GM18526 (cell line): ENCODE data around the gene DCC.

Experiments
- POLR2A ChIP-seq: IDR thresholded peaks from 3 replicates; pipeline ENCODE4 v1.6.1; 2011; ENCODE audit not compliant: insufficient read length; ENCODE audit errors: extremely low read depth

DCC gene

DNA sequence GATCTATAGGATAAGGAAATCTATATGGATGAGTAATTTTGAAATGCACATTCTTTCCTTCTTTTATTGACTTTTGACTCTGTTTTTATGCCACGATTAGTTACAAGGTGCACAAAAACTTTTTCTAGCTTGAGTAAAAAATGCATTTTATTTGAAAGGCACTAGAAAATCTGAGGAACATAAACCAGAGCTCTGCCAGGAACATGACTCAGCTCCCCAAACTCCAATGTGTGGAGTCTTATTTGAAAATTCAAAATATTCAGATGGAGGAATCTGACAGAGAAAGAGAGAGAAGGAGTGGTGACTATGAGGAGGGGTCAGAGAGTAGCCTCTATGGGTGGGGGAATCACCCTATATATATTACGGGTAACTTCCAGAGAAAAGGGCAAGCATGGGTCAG, 231.0 kb downstream of the DCC start:
- TF ChIP-seq POLR2A: no peak

DNA sequence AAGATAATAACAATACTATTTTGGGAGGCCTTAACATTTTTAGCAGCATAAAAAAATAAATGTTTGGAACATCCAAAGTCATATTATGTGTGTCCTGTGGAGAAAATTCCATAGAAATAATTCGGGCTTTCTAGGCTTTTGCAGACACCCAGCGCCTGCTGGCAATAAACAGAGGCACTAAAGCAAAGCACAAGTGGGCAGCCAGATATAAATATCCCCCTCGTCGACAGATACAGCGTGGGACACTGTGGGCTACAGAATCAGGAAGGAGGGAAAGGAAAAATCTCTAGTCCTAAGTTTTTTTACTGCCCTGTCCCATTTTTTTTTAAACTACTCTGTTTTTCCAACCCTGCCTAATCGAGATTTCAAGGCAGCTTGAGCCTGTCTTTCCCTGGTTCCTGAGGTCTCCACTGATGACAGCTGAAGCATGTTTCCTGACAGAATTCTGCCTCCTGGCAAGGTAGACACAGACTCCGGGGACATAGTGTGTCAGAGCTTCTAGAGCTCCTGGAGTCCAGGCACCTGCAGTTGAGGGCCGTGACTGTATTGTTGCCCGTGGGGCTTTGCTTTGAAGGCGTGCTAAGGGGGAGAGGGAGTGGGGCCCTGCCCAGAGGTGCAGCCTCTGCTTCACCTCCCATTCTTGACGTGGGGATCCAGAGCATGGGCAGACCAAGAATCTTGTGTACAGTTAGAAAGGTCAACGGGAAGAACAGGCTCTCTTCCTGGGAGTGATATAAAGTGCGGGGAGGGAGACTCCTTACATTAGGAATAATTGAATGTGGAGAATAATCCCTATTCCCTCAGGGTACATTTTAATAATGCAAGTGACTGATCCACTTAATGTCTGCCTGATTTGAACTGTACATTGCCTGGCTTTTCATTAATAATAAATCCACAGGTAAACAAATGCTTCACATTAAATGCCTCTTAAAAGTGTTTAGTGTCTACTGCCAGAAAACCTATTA, 232.3 kb downstream of the DCC start:
- no peak for TF ChIP-seq POLR2A

DNA sequence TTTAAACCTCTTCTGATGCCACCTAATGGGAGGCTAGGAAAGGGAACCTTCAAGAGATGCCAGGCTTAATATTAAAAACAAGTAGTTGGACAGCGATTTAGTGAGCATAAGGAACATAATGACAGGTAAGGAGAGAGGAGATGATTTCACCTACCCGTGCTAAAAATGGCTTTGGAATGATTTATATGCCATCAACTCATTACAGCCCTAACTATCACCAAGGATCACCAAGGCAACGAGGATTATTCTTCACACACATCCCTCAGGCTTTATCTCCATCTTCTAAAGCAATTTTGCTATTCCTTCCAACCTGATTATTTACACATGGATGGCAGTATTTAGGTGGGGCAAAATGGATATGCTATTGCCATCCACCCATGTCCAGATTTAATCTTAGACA, 237.8 kb downstream of the DCC start:
- TF ChIP-seq POLR2A: no peak

DNA sequence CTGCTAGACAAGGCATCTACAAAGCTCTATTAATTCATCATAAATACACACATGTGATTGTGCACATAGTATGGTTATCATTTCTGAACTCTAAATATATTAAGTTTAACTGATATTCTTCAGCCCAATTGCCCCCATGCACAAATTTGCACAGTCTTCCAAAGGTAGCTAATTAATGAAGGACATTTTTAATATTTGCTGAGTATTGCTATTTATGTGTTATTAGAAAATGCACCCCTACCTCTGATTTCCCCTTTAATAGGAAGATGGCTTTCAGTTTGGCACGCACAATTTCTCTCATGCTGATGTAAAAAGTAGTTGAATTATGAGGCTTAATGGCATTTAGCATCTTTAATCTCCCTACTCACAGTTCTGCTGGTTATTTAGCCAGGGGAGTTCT, 242.1 kb downstream of the DCC start:
- TF ChIP-seq POLR2A: no peak

DNA sequence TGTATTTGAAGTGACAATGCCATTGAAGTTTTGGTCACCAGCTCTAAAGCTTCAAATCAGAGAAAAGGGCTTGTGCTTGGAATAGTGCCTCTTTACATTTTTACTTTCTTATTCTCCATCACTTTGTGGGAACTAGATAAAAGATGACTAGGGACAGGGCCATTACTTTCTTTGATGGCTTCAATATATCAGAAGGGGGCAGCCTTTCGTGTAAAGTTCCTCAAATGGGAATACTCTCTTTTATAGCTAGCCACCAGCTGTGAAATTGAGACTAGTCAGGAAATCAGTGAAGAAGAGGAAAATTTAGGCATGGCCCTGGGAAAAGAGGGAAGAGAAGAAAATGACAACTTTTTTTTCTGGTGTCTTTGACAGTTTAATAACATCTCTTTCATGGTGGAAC, 242.5 kb downstream of the DCC start:
- no peak for TF ChIP-seq POLR2A

DNA sequence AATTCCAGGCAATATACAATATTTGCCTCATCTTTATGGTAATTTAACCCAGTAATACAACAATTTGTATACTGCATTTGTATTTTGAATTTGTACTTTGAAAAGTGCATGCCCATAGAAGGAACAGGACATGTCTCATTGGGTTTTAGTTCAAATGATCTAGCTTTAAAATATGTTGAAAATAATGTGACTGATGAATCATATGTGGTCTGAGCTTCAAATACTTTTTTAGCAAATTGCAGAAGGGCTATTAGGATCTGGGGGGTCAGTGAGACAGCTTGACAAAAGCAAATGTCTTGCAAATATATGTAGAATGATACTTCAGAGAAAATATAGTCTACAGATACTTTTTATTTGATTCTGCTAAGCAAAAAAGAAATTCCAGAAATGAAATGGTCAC, 248.9 kb downstream of the DCC start:
- TF ChIP-seq POLR2A: no peak

DNA sequence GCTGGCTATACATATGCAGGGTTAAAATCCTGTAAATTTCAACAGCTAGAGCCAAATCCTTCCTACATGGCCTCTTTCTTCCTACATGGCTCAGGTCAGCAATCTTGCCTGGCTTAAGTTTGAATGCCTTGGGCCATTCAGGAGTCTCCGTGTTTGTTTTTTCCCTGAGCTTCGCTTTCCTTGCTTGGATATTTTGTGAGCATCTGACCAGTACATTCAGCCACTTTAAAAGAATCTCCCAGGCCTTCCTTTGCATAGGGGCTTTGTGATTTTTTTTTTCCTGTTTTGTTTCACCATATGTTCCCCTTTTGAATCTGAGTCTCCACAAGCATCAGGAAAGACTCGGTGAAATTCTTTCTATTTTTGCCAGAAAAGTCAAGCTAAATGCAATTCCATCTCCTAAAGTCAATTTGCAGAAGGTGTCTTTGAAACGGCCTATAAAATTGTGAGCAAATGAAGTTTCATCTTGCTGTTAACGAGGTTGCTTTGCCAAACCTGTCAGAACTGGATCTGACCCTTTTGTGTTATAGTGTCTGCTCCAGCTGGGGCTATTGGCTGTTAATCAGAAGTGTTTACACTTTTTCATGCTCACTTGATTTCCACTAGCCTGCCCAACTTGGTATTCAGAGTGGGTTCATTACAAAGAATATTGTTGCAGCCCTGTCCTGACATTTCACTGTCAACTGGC, 256.9 kb downstream of the DCC start:
- no peak for TF ChIP-seq POLR2A

DNA sequence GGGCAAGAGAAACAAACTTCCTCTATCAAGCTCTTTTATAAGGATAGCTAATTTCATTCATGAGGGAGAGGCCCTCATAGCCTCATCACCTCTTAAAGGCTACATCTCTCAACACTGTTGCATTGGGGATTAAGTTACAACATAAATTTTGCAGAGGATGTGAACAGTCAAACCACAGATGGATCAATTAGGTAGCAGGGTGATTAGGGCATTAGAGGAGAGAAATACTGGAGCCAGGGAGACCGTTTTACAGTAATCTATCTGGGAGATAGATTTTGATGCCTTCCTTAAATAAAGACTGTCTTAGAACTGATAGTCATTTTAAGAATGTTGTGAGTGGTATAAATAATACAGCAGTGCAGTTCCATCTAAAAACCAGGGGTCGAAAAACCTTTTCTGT, 258.9 kb downstream of the DCC start:
- TF ChIP-seq POLR2A: no peak

DNA sequence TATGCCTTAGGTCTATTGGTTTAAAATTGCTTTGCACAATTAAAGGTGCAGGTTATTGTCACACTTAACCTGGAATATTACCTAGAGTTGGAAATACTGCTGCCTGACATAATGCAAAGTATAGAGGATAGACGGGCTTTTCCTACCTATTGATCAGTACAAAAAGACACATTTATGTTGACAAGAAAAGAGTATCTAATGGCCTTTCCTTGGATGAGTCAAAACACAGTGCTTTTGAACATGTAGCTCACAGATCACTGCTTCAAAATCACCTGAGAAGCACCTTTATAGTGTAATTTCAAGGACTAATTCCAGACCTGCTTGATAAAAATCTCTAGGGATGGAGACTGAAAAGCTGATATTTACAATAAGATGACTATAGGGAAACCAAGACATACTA, 262.8 kb downstream of the DCC start:
- no peak for TF ChIP-seq POLR2A

DNA sequence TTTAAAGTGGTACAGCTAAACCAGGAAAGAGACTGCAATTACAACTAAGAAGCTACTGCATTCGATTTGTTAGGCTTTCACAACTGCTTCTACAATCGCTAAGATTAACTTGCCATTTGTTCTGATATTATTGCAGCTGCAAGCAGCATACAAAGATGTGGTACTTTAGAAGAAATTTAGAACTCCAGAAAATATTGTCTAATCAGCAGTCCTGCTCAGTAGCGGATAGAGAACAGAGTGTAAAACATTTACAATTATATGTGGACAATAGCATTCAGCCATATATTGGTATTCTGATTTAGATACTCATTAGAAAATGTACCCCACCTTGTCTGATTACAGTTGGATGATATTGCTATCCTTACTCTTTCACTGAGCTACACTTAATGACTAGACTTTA, 265.3 kb downstream of the DCC start:
- TF ChIP-seq POLR2A: no peak

DNA sequence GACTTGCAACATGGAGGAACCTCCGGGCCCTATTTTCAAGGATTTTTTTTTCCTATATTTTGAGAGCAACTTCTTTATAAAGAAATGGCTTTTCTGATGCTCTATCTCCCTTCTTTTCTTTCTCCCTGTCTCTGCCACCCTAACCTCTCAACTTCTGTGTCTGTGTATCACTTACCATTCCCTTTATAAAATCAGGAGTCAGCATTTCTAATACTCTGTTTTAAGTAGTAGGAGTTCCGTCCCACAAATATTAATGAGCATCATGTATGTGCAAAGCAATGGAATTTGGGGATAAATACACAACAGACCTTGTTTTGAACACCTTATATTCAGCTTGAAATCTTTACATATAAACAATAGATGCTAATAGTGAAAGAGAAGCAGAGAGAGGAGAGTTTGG, 268.0 kb downstream of the DCC start:
- no peak for TF ChIP-seq POLR2A

DNA sequence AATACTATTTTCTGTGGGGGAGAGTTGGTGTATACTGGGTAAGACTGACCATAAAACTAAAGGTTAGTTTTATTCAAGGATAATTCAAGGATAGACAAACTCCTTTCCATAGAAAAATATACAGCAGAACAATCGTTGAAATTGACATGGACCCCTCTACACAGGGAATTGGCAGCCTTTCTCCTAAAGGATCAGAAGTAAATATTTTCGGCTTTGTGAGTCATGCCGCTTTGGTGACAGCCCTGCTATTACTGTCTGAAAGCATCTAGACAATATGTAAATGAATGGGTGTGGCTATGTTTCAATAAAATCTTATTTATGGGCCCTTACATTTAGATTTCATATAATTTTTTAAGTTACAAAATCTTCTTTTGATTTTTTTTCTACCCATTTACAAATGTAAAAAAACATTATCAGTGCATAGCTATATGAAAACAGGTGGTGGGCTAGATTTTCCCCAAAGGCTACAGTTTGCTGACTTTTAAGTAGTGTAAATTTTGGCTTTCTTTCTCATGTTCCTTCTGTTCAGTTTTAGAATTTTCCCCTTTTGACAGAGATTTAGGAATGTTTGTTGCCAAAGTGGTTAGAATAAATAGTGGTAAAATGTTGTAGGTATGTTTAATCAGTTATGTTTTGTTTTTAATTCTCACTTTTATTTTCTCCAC, 270.6 kb downstream of the DCC start:
- TF ChIP-seq POLR2A: no peak

DNA sequence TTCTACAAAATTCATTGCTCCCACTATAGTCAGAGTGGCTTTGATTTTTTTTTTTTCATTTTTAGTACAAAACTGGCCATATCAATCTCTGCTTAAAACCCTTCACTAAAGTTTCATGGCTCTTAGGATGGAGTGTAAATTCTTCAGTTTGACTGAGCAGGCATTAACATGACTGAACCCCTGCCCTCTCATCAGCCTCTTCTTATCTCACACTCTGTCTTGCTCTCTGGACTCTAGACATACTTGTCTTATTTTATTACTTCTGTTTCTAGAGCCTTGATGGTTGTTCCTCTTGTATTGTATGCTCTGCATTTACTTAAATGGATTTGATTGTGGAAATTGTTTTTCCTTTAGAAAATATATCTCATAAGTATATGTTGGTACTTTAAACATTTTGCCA, 272.4 kb downstream of the DCC start:
- no peak for TF ChIP-seq POLR2A

DNA sequence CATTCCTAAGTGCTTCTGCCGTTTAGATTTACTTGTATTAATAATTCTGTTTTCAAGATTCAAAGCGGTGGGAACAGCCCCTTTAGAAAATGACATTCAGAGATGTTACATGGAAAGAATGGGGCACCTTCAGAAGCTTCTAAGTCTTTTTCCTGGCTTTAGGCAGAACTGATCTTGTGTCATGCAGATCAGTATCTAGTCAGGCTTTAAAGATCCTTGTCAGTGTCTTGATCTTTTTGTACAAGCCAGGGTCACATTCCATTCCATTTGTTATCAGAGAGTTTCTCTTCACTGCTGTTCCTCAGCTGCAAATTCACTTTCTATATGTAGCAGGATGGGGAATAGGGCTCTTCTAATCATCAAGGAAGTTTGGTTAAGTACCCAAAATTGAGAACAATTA, 275.3 kb downstream of the DCC start:
- TF ChIP-seq POLR2A: no peak

DNA sequence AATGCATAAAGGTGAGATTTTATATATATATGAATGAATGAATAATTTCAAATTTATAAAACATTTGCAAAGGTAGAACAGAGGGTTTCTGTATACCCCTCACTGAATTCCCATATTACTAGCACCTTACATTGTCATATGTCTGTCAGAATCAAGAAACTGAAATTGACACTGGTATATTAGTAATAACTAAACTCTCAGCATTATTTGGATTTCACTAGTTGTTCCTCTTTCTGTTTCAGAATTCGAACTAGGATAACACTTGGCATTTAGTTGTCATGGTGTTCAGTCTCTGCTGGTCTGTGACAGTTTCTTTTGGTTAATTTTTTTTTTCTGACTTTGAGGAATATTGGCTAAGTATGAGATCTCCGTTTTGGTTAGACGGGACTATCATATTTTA, 275.9 kb downstream of the DCC start:
- no peak for TF ChIP-seq POLR2A

DNA sequence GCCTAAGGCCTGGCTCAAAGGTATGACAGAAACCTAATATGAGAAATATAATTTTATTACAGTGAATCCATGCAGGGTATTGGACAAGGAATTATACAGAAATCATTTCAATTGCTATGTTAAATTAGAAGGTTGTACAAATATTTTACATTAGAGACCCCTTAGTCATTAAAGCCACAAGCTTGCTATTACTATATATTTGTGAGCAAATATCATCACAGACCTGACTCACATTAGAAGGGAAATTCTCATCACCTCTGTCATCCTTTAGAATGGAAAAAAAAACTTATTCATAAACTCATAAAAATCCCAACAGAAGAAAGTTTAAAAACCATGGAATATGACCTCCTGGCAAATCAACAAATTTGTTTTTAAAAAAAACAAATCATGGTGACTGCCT, 277.9 kb downstream of the DCC start:
- no peak for TF ChIP-seq POLR2A
